Measurements from ENCODE around the gene TRAP1.
A peak's percentile ranks its signal among the peaks of the same experiment; 100 is the strongest.
"Not testable (repeated sequence)": the region's sequence is repeated elsewhere in the genome, so short reads cannot be mapped to it uniquely, and the experiment has no call there.

TRAP1 gene

DNA sequence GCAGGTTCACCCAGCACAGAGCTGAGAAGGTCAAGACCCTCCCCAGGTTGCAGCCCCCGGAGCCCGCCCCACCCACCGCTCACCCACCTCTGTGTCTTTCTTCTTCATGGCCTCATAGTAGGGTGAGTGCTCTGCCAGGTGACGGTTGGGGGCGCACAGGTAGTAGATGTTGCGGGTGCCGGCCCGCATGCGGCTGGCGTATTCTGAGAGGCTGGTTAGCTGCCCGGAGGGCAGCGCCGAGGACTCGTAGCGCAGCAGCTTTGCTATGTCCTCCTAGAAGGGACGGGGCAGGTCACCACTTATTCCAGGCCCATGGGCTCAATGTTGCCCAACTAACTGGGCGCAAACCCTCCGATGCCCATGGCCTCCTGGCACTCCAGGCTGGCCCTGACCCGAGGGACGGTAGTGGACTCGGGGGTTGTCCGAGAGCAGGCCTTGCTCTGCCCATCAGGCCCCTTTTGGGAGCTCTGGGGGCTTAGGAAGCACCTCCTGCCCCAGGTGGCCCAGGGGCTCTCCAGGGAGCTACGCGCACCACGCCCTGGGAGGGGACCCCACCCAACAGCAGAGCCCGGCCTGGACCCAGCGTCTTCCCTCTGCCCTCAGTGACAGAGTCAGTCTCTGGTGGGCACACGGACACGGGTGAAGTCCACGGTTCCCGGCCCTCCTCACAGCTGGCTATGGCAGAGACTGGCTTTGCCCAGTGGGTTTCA is 53.0 kb downstream of the TRAP1 start:
- DNase-seq (ENCODE audit: low spot score in 2 of 2) (no peak), ATAC-seq (ENCODE audit: low read depth) (no peak)
- Mint-ChIP-seq H3K27ac (no peak overlapping the region), H3K9me3 (no peaks in the 10 kb centered on the region), H3K27me3 (no peaks in the 10 kb centered on the region), H3K4me3 (no peak overlapping the region), H3K4me1 (no peaks in the 10 kb centered on the region), H3K36me3 (peaks cover 14% of the 10 kb centered on the region)

DNA sequence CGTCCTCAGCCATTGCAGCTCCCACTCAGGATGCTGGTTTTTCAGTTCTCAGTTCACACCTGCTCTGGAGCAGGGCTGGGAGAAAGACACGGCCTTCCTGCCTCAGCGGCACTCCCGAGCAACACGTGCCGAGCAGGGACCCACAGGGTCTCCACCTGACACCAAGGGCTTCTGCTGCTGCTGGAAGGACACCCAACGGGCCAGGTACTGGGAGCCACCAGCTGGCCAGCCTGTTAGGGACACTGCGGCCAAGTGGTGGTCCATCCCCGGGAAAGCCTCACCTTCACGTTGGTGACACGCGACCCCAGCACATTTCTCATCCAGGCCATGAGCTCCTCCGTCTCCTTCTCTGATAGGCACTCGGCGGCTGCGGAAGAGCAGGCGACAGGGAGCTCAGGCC is 54.7 kb downstream of the TRAP1 start:
- Mint-ChIP-seq H3K4me1 (no peaks in the 10 kb centered on the region), H3K36me3 (peaks cover 19% of the 10 kb centered on the region), H3K4me3 (no peak overlapping the region), H3K9me3 (no peaks in the 10 kb centered on the region), H3K27me3 (no peaks in the 10 kb centered on the region), H3K27ac (no peak overlapping the region)
- DNase-seq (ENCODE audit: low spot score in 2 of 2) = no peak
- no peak for ATAC-seq (ENCODE audit: low read depth)

GRCh38 chr16:3661922-3662321 is 55.4 kb downstream of the TRAP1 start:
- Mint-ChIP-seq H3K4me1 (no peaks in the 10 kb centered on the region), H3K27me3 (no peaks in the 10 kb centered on the region), H3K9me3 (no peaks in the 10 kb centered on the region), H3K36me3 (peaks cover 21% of the 10 kb centered on the region), H3K27ac (no peak overlapping the region), H3K4me3 (no peak overlapping the region)
- DNase-seq (ENCODE audit: low spot score in 2 of 2) (no peak), ATAC-seq (ENCODE audit: low read depth) (no peak)

- H3K27ac Mint-ChIP-seq = no peak overlapping the region
- ATAC-seq (ENCODE audit: low read depth) (no peak), DNase-seq (ENCODE audit: low spot score in 2 of 2) (no peak)
- H3K4me3 Mint-ChIP-seq = no peak overlapping the region
- no peaks in the 10 kb centered on the region for H3K27me3 Mint-ChIP-seq
- no peaks in the 10 kb centered on the region for H3K9me3 Mint-ChIP-seq
- H3K4me1 Mint-ChIP-seq = no peaks in the 10 kb centered on the region
- H3K36me3 Mint-ChIP-seq = peaks cover 21% of the 10 kb centered on the region
These were observed 56.0 kb downstream of the TRAP1 start for GRCh38 chr16:3661311-3661710.

GRCh38 chr16:3659251-3659650 is 58.1 kb downstream of the TRAP1 start:
- Mint-ChIP-seq H3K27ac (no peak overlapping the region), H3K9me3 (no peaks in the 10 kb centered on the region)
- no peak for DNase-seq (ENCODE audit: low spot score in 2 of 2)

DNA sequence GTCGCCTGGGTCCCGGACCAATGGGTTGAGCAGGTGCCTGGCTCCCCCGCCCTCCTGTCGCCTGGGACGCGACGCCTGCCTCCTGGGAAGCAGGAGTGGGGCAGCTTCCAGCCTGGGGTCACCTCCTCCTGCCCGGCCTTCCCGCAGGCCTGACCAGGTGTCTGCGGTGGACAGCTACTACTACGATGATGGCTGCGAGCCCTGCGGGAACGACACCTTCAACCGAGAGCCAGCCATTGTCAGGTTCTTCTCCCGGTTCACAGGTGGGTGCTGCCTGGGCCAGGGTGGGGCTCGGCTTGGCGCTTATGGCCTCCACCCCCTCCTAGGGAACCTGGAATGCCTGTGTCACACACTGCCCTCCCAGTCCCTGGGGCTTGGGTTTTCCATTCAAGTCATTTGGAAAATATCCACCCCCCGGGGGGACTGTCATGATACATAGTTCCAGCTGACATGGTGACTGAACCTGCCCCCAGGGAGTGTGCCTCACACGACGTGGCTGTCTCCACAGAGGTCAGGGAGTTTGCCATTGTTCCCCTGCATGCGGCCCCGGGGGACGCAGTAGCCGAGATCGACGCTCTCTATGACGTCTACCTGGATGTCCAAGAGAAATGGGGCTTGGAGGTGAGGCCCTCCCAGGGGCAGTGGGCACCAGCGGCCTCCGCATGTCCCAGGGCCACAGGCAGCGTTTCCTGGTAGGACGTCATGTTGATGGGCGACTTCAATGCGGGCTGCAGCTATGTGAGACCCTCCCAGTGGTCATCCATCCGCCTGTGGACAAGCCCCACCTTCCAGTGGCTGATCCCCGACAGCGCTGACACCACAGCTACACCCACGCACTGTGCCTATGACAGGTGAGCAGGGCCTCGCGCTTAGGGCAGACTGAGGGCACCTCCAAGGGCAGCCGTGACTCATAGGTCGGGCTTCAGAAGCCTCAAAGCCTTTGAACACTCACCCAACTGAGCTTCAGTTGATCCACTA is 60.5 kb downstream of the TRAP1 start:
- H3K27me3 Mint-ChIP-seq = no peaks in the 10 kb centered on the region
- H3K27ac Mint-ChIP-seq = no peak overlapping the region
- H3K36me3 Mint-ChIP-seq = peaks cover 15% of the 10 kb centered on the region
- peaks cover 3% of the 10 kb centered on the region for H3K4me1 Mint-ChIP-seq
- ATAC-seq (ENCODE audit: low read depth) = no peak
- DNase-seq (ENCODE audit: low spot score in 2 of 2) = no peak
- no peaks in the 10 kb centered on the region for H3K9me3 Mint-ChIP-seq
- H3K4me3 Mint-ChIP-seq = no peak overlapping the region

More at GRCh38 chr16:3659251-3659650, 58.1 kb downstream of the TRAP1 start:
- no peak for ATAC-seq (ENCODE audit: low read depth)
- Mint-ChIP-seq H3K27me3 (no peaks in the 10 kb centered on the region), H3K4me3 (no peak overlapping the region), H3K36me3 (peaks cover 19% of the 10 kb centered on the region), H3K4me1 (peaks cover under 1% of the 10 kb centered on the region)

DNA sequence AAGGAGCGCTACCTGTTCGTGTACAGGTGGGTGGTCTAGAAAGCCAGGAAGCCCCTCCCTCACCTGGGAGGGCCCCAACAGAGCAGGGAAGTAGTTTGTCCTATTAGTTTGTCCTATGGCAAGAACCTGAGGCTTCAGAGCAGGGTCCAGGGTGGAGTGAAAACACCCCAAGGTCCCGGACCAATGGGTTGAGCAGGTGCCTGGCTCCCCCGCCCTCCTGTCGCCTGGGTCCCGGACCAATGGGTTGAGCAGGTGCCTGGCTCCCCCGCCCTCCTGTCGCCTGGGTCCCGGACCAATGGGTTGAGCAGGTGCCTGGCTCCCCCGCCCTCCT is 61.2 kb downstream of the TRAP1 start:
- H3K27ac Mint-ChIP-seq; H3K9me3 Mint-ChIP-seq; H3K4me3 Mint-ChIP-seq; H3K27me3 Mint-ChIP-seq; DNase-seq (ENCODE audit: low spot score in 2 of 2); ATAC-seq (ENCODE audit: low read depth); H3K4me1 Mint-ChIP-seq: not testable (repeated sequence)
- H3K36me3 Mint-ChIP-seq = peaks cover 16% of the 10 kb centered on the region

GRCh38 chr16:3655396-3656159 is 61.7 kb downstream of the TRAP1 start:
- ATAC-seq (ENCODE audit: low read depth) = no peak
- Mint-ChIP-seq H3K27me3 (no peaks in the 10 kb centered on the region), H3K4me1 (peaks cover 3% of the 10 kb centered on the region), H3K27ac (no peak overlapping the region), H3K36me3 (peaks cover 14% of the 10 kb centered on the region), H3K4me3 (no peak overlapping the region), H3K9me3 (no peaks in the 10 kb centered on the region)
- DNase-seq (ENCODE audit: low spot score in 2 of 2) = no peak

GRCh38 chr16:3655030-3655395 is 62.3 kb downstream of the TRAP1 start:
- Mint-ChIP-seq H3K36me3 (peaks cover 14% of the 10 kb centered on the region), H3K27ac (no peak overlapping the region)

GRCh38 chr16:3654249-3654991 is 62.9 kb downstream of the TRAP1 start, which contains the start of gene DNASE1:
TSS of gene DNASE1 (plus strand) at chr16:3654691. CDS start at chr16:3655374, 683 bp downstream.
- Mint-ChIP-seq H3K9me3 (no peaks in the 10 kb centered on the region), H3K4me3 (no peak within 1 kb of the TSS), H3K27me3 (no peaks in the 10 kb centered on the region), H3K27ac (no peak within 1 kb of the TSS), H3K36me3 (peaks cover 14% of the 10 kb centered on the region), H3K4me1 (peaks cover 3% of the 10 kb centered on the region)
- peak; percentile 48 to 60 for DNase-seq (ENCODE audit: low spot score in 2 of 2)
- peak; percentile 80 for ATAC-seq (ENCODE audit: low read depth)

More at GRCh38 chr16:3655030-3655395, 62.3 kb downstream of the TRAP1 start:
- Mint-ChIP-seq H3K9me3 (no peaks in the 10 kb centered on the region), H3K4me3 (no peak overlapping the region), H3K4me1 (peaks cover 3% of the 10 kb centered on the region), H3K27me3 (no peaks in the 10 kb centered on the region)
- ATAC-seq (ENCODE audit: low read depth) (no peak), DNase-seq (ENCODE audit: low spot score in 2 of 2) (no peak)

DNA sequence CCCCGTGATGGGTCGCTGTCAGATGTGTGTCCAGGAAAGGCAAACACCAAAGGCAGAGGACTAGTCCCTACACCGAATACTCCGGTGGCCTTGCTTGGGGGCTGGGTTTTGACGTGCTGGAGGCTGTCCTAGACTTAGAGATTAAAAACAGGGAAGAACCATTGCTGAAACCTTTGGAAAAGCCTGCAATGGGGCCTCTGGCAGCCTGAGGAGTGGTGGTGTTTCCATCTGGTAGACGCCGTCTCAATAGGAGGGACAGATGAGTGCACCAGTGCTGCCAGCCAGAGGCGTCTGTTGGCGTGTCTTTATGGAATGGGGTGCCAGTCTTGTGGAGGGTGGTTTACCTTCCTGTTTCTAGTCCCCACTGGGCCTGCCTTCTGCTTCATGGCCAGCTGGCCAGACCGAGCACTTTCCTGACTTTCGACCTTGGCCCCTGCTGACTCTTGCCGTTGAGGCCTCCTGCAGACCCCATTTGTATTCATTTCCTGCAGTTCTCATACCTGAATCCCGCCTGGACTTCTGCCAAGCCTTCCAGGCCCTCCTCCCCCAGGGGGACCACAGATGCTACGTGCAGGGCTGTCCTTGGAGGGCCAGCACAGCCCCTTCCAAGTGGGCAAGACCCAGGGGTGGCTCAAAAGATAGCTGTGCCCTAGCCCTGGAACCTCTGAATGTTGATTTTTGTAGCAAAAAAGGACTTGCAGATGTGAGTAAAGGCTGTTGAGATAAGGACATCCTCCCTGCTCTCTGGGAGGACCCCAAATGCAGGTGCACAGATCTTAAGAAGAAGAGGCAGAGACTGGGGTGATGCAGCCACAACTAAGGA is 64.7 kb downstream of the TRAP1 start:
- no peak overlapping the region for H3K27ac Mint-ChIP-seq
- peaks cover 9% of the 10 kb centered on the region for H3K36me3 Mint-ChIP-seq
- H3K27me3 Mint-ChIP-seq = no peaks in the 10 kb centered on the region
- no peaks in the 10 kb centered on the region for H3K9me3 Mint-ChIP-seq
- H3K4me3 Mint-ChIP-seq = no peak overlapping the region
- DNase-seq (ENCODE audit: low spot score in 2 of 2) (no peak), ATAC-seq (ENCODE audit: low read depth) (no peak)
- H3K4me1 Mint-ChIP-seq = peaks cover 3% of the 10 kb centered on the region

DNA sequence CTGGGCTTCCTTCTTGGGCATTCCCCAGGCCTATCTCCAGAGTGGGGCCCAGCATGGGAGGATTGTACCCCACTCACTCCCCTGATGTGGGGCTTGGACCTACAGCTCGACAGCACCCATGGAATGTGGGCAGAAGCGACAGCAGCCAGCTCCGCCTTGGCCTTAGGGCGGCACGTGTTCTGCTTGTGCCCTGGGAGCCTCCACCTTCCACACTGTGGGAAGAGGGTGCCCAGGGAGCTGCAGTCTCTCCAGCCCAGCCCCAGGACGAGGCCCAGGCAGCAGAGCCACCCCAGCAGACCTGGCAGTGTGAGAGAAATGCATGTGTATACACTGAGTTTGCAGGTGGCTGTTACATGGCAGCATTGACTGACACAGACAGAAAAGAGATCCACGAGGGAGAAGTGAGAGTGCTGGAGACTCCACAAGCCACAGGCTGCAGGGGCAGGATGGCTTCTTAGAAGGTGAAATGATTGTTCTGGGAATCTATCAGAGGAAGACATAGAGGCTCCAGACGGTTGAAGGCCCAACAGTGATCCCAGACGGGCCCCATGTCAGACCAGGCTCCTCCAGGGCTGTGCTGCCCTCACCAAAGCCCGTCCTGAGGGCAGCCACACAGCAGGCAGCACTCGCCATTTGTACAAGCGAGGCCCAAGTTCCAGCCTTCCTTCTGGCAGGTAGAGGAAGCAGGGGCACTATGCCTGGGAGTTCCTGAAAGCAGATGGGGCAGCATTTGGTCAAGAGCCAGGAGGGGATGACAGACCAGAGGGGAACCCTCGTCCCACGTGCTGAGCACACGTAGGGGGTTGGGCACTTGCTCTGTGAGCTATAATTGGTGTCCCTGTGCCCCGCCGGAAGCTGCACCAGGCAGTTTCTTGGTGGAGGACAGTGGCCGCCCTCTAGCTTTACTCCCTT is 65.6 kb downstream of the TRAP1 start:
- DNase-seq (ENCODE audit: low spot score in 2 of 2) (no peak), ATAC-seq (ENCODE audit: low read depth) (no peak)
- no peaks in the 10 kb centered on the region for H3K9me3 Mint-ChIP-seq
- no peaks in the 10 kb centered on the region for H3K27me3 Mint-ChIP-seq
- peaks cover 3% of the 10 kb centered on the region for H3K4me1 Mint-ChIP-seq
- H3K36me3 Mint-ChIP-seq = peaks cover 4% of the 10 kb centered on the region
- no peak overlapping the region for H3K4me3 Mint-ChIP-seq
- no peak overlapping the region for H3K27ac Mint-ChIP-seq

Measured in memory B cell (primary cell).